GM18861 (cell line): ENCODE data around the gene SLC9A8.
A peak's percentile ranks its signal among the peaks of the same experiment; 100 is the strongest.

Source experiments
- ATAC-seq: cut with Tn5 transposase; IDR thresholded peaks from one replicate; pipeline ENCODE4 v1.9.1; 2021; ENCODE audit not compliant: unreplicated experiment

SLC9A8 gene

DNA sequence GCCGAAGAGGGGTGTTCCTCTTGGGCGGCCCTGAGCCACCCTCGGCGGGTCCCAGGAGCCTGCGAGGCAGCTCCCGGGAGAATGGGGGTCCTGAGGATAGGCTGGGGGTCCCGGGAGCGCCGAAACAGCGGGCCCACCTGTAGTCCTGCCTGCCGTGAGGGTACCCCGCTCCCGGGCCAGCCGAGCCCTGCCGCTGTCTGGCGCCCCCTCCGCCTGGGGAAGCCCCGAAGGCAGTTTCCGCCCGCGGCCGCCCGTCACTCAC lies 102.4 kb downstream of the SLC9A8 start:
- no peak for ATAC-seq

DNA sequence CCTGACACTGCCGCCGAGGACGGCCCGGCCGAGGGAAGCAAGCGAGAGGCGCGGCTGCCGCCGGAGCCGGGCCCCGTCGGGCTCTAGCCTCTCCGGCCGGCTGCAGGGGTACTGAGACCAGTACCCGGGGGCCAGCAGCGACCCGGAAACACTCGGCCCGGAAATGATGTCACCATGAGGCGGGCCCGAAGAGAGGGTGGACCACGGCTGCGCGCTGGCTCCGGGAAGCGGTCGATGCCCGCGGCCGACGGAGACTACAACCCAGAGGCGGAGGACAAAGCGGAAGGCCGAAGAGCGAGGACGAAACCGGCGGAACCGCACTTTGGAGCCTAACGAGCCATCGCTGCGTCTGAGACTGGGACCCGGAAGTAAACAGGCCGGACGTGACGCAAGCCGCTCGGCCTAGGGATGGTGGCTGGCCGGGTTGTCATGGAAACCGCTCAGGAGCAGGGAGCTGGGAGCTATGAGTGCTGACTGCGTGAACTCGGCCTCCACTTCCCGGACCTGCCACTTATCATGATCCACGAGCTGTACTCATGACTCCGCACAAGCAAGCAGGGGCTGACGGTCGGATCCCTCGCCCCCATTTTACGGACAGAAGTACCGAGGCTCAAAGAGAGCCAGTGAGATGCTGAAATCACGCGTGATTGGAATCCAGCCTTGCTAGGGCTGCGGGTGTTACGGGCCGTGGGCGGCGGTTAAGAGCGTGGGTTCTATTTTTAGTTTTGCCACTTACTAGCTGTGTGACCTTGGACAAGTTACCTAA lies 102.9 kb downstream of the SLC9A8 start, which contains the start of gene SPATA2:
TSS of gene SPATA2 (minus strand) at position 150 of the 766 bp plus-strand sequence. CDS start 7,039 bp downstream, outside the sequence.
- ATAC-seq: peak; percentile 69

DNA sequence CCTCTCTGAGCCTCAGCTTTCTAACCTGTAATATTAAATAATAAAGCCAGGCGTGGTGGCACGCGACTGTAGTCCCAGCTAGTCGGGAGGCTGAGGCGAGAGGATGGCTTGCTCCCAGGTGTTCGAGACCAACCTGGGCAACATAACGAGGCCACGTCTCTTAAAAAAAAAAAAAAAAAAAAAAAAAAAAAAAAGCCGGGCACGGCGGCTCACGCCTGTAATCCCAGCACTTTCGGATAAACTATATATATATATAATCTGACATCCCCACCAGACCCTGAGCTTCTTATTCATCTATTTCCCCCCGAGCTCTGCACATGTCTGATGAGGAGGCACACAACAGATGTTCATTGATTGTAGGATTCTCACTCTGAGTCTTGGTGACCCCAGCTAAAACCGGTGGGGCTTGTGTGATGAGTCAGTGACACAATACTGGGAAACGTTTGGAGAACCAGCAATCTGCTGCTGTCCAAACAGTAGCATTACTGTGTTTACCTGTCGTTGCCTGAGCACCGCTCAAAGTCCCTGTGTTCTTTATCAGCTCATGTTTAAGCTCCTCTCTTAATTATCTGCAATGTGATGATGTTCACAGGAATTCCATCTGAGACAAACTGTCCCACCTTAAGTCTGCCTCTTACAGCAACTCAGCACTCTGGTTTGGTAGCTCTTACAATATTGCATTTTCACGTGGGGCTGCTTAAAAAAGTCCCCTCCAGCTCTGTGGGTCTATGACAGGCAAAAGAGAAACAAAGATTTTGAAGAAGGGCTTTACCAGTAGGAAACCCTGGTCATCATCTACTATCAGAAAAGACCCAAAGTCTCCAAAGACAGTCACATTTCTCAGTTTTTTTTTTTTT lies 103.7 kb downstream of the SLC9A8 start:
- ATAC-seq: no peak

DNA sequence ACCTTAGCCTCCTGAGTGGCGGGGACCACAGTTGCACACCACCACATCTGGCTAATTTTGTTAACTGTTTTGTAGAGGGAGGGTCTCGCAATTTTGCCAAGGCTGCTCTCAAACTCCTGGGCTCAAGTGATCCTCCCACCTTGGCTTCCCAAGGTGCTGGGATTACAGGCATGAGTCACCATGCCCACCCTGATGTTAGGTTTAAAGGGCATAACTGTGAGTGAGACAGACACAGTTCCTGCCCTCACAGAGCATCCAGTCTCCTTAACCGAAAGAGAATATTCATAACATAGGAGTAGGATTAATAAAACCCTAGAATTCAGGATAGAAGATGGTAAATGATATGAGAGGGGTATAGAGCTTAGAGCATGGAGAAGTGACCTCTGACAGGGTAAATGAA lies 105.8 kb downstream of the SLC9A8 start:
- no peak for ATAC-seq

DNA sequence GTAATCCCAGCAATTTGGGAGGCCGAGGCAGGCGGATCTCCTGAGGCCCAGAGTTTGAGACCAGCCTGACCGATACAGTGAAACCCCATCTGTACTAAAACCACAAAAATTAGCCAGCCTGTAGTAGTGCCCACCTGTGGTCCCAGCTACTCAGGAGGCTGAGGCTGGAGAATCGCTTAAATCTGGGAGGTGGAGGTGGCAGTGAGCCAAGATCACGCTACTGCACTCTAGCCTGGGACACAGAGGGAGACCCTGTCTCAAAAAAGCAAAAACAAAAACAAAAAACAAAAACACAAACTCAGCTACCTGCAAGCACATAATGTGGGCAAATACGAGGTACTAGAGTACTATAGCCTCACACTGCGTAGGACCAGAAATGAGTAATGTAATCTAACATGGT lies 106.4 kb downstream of the SLC9A8 start:
- ATAC-seq: no peak

DNA sequence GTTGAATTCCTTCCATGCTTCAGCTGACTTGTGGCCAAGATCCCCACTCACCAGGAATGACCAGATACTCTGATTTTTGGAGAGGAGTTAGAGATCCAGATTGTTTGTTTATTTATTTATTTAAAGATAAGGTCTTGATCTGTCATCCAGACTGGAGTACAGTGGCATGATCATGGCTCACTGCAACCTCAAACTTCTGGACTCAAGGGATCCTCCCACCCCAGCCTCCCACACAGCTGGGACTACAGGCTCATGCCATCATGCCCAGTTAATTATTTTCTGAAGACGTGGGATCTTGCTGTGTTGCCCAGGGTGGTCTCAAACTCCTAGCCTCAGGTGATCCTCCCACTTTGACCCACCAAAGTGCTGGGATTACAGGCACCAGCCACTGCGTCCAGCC lies 106.8 kb downstream of the SLC9A8 start:
- ATAC-seq: no peak

DNA sequence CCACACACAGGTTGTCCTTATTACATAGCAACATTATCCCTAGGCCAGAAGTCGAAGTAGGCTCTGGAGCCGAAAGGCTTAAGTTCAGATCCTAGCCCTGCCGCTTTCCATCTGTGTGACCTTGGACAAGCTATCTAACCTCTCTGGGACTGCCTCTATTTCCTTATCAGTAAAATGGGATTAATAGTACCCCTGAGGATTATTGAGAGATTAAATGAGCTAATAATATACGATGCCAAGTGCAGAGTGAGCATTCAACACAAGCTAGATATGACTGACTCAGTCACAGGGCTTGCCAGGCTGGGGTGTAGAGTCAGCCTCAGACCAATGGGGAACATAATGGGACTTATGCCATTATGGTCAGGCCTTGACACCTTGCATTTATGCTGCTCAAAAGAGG lies 111.6 kb downstream of the SLC9A8 start:
- ATAC-seq: no peak

DNA sequence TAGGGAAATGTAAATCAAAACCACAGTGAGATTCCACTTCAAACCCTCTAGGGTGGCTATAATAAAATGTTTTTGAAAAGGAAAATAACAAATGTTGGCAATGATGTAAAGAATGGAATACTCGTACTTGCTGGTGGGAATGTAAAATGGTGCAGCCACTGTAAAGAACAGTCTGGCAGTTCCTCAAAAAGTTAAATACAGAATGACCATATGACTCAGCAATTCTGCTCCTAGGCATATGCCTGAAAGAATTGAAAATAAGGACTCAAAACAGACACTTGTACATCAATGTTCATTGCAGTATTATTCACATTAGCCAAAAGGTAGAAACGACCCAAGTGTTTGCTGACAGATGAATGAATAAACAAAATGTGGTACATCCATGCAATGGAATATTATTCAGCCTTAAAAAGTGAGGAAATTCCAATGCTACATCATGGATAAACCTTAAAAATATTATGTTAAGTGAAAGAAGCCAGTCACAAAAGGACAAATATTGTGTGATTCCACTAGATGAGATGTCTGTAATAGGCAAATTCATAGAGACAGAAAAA lies 113.3 kb downstream of the SLC9A8 start:
- ATAC-seq: no peak

DNA sequence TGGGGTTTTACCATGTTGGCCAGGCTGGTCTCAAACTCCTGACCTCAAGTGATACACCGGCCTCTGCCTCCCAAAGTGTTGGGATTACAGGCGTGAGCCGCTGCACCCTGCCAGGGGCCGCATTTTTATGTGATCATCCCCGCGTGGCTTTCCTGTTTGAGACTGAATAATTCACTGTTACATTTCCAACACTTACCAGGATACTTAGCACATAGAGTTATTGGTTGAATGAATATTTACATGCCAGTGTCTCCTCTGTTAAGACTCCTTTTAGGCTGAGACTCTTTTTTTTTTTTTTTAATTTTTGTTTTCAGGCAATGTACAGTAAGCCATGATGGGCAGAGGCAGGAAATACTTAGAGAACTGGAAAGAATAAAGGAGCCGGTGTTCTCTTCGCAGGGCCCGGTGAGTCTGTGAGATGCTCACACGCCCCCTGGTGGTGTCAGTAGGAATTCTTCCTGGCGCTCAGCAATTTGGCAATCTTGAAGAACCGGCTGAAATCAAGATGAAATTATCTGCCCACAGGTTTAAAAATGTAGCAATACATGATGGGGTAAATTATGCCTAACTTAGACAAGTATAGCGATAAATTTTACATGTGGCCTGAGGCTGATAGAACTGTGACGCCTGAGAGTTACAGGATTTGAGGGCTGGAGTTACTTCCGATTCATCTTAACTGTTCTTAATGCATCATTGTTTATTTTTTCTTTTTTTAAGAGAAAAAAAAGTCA lies 115.9 kb downstream of the SLC9A8 start:
- no peak for ATAC-seq

DNA sequence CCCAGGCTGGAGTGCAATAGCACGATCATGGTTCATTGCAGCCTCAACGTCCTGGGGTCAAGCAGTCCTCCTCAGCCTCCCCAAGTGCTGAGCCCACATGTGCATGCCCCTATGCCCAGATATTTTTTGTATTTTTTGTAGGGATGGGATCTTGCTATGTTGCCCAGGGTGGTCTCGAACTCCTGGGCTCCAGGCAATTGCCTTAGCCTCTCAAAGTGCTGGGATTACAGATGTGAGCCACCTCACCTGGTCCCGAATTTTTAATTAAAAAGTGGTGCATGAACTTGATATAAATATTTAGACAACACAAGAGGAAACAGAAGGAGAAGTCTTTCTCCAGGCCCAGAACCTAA lies 116.5 kb downstream of the SLC9A8 start:
- ATAC-seq: no peak

DNA sequence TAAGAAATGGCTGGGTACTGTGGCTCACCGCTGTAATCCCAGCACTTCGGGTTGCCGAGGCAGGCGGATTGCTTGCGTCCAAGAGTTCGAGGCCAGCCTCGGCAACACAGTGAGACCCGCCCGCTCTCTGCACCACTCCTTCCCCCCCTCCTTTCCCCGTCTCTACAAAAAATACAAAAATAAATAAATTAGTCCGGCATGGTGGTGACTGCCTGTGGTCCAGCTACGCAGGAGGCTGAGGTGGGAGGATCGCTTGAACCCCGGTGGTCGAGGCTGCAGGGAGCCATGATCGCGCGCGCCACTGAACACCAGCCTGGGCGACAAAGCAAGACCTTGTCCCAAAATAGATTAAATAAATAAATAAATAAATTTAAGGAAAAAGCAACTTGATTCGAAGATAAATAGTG lies 123.1 kb downstream of the SLC9A8 start:
- ATAC-seq: no peak

DNA sequence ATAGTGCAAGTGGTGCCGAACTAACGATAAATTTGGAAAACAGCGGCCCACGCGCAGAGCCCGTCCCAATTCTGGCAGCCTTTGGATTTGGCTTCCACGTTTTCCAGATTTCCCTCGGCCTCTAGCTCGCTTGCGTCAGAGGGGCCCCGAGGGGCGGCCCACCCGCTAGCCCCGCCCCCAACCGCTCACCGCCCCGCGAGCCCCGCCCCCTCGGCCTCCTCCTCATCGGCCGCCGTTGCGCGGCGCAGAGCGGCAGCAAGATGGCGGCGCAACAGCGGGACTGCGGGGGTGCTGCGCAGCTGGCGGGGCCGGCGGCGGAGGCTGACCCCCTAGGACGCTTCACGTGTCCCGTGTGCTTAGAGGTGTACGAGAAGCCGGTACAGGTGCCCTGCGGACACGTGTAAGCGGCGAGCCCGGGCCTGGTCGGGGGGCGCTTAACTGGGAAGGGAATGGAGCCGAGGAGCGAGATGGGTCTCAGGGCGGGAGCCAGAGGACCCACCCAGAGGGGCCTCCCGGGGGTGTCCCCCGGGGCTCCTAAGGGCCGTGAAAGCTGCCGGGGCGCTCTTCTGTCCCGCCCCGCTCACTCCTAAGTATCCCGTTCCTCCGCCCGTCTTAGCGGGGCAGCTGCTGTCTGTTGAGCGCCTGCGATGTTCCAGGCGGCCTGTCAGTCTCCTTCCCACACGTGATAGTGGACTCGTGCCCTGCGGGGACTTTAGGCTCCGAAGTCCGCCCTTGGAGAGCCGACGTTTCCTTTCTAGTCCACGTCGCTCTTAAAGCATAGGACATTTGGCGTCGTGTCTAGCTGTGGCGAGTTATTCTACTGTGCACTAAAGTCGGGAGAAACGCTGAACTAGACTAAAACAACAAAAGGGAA lies 123.8 kb downstream of the SLC9A8 start, which contains the start of gene RNF114:
TSS of gene RNF114 (plus strand) at position 245 of the 874 bp plus-strand sequence. CDS start at position 261, 16 bp downstream.
- ATAC-seq: peak; percentile 62

DNA sequence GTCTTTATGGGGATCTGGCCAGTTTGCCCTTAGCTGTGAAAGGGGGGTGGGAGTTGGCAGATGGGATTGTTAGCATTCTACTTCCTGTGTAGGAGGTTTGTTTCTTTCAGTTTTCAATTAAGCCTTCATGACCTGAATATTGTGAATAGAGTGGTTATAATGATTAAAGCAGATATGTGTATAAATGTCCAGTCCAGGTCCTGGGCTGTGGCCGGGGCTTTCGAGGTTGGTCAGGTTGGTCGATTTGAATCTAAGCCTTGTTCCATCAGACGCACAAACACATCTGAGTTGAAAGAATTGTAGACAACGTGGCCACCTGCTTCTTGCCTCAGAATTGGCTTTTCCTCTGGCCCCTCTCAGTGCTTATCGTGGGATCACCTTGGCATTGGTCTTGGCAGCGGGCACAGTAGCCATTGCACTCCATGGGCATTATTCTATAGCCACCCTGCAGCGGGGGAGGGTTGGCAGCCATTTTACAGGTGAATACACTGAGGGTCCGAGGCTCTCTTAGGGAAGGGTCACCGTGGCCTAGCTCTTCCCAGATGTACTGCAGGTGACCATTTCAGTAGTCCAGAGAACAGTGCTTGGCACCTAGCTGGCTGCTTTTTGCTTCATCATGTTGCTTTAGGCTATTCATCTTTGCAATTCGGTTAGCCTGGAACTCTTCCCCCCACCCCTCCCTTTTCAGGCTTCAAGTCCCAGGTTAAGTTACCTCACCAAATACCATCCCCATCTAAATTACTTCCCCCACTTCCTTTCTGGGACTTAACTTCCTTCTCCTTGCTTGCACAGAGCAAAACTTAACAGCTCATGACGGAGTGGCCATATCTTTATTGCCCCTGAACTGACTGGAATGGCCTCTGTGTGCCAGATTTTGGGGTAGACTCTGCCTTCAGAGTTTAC lies 124.7 kb downstream of the SLC9A8 start:
- no peak for ATAC-seq

DNA sequence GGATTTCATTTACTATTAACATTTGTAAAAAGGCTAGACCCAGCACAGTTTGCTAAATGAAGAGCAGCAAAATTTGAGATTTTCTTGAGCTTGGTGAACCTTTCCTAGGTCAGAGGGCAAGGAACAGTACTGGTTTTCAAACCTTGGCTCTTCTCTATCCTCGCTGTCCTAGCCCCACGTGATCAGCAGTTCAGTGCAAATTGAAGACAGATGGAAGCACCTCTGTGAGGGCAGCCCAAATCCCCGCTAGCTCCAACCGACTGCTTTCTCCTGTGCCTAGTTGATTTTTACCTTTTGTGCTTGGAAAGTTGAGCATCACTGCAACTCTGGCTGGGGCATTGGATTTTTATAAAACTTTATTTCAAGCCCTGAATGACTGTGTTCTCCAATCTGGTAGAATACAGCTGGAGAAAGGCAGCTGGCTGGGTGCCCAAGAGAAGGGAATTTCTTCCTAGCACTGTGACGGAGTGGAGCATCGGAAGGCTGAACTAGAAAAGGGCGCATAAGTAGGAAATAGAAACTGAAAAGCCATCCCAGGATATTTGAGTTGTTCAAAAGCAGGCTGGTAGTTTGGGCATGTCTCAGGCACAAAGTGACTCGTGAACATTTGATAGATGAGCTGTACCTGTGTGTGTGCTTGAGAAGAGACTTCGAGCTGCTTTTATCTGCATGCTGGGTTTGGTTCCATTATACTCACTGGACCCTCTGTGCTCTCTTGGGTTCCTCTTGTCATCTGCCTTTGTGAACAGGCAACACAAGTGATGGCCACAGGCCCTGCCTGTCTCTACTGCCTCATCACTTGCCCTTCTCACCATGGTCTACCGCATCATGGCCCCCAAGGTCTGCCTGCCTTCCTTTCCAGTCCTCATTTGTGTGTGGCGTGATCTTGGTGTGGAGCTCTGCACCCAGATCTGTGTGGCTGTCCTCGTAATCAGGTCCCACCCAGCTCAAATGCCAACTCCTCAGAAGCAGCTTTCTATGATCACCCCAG lies 125.8 kb downstream of the SLC9A8 start:
- no peak for ATAC-seq

DNA sequence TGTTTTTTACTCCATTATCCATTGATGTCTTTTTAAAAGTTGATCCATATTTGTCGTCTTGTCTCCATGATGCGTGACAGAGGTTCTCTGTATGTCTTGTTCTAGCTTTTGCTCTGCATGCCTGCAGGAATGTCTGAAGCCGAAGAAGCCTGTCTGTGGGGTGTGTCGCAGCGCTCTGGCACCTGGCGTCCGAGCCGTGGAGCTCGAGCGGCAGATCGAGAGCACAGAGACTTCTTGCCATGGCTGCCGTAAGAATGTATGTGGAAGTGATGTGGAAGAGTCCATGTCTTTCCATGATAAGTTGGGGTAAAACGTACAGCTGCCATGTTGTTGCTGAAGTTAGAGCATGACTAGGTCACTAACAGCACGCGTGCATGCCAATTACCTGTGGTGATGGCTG lies 128.8 kb downstream of the SLC9A8 start:
- ATAC-seq: no peak
